RPMI8226 (cell line): ENCODE data around the gene PHETA1.

Source experiments
- DNase-seq: peaks from one replicate; pipeline ENCODE4 v3.0.0-alpha.2; 2015

The PHETA1 gene

DNA sequence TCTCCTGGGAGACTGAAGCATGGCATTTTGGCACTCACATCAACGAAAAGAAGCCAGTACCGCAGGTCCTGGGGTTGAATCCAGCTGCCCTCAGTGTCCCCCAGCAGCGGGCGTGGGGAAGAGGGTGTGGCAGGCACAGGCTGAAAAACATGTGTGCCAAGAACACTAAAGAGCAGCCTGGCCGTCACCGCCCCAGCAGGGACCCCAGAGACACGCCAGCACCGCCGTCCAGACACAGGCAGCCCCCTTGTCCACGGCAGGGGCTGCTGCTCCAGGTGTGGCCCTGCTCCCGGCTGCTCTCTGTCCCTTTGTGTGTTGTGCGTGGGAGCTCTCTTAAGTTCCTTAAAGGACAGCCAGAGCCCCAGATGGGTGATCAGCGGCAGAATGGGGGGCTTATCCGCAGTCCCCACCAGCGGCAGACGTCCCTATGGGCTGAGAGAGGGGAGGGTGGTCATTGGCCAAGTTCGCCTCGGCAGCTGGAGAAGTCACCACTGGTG is 556 bp downstream of the PHETA1 start:
- no peak for DNase-seq

DNA sequence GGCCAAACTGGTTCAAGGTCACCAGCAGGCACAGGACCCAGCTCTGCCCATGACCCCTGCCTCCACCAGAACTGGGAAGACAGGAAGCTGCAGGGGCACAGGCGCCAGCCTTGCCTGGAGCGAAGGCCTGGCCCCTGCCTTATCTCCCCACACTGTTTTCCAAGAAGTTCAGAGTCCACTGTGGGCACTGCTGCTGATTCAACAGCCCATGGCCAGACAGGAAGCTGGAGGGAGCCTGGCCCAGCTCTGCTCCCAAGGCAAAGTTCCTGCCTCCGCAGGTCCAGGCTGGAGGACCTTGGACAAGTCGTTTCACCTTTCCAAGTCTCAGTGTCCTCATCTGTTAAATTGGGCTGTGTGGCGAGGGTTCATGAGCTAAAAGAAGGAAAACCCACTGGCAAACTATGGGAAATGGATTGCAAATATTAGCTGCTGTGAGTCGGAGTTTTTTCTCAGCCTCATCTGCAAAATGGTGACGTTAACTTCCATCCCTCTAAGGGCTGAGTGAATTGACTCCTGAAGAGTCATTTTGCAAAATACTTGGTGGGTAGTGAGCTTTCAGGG is 1.2 kb downstream of the PHETA1 start:
- DNase-seq = no peak

GRCh38 chr12:111366583-111366982 is 2.3 kb downstream of the PHETA1 start:
- DNase-seq = no peak

DNA sequence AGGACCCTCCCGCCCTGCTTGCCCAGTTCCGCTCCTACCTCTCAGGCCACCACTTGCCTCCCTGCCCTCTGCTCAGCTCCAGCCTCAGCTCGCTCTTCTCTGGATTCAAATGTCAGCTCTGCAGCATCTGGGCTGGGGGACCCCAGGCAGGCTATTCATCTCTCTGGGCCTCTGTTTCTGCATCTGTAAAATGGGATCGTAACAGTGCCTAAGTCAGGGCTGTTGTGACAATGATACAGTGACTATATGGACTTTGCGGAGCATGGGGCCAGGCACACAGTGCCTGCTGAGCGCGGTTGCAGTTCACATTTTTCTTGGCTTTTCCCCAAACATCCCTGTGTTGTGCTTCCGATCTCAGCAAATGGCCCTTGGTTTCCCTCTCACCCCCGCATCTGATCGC is 2.8 kb downstream of the PHETA1 start:
- DNase-seq = no peak

- no peak for DNase-seq
Observed at GRCh38 chr12:111363578-111363977, 5.3 kb downstream of the PHETA1 start.

DNA sequence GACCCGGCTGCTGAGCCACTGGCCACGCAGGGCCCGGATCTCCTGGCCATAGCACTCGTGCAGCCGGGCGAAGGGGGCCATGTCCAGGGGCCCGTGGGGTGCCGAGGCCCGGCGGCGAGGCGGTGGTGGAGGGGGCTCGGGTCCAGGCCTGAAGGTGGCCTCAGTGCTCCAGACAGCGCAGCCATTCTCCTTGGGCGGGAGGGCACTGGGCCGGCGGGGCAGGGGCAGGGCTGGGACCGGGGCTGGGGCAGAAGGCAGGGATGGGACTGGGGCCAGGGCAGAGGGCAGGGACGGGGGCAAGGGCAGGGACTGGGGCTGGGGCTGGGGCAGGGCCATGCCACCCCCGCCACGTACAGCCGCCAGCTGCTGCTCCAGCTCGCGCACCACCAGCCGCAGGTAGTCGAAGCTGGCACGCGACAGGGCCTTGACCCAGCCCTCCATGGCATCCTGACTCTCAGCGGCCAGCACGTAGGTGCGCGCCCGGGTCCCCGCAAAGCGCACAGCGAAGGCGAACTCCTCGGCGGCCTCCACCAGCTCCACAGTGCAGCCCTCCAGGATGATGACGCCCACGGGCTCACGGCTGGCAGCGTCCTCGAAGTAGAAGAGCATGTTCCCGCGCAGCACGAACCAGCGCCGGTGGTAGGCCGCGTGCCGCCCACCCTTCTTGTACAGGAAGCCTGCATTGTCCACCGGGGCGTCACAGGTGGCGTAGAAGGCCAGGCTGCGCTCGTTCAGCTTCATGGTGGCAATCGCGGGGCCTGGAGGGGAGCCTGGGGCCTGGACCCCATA is 6.0 kb downstream of the PHETA1 start:
- no peak for DNase-seq

- DNase-seq = peak; percentile 29
Observed at GRCh38 chr12:111361717-111362576, 6.9 kb downstream of the PHETA1 start.

- DNase-seq = no peak
Observed at GRCh38 chr12:111361073-111361716, 7.7 kb downstream of the PHETA1 start.

- peak; percentile 31 for DNase-seq
Observed at GRCh38 chr12:111360325-111360930, 8.5 kb downstream of the PHETA1 start.

GRCh38 chr12:111359914-111360276 is 9.0 kb downstream of the PHETA1 start:
- no peak for DNase-seq

DNA sequence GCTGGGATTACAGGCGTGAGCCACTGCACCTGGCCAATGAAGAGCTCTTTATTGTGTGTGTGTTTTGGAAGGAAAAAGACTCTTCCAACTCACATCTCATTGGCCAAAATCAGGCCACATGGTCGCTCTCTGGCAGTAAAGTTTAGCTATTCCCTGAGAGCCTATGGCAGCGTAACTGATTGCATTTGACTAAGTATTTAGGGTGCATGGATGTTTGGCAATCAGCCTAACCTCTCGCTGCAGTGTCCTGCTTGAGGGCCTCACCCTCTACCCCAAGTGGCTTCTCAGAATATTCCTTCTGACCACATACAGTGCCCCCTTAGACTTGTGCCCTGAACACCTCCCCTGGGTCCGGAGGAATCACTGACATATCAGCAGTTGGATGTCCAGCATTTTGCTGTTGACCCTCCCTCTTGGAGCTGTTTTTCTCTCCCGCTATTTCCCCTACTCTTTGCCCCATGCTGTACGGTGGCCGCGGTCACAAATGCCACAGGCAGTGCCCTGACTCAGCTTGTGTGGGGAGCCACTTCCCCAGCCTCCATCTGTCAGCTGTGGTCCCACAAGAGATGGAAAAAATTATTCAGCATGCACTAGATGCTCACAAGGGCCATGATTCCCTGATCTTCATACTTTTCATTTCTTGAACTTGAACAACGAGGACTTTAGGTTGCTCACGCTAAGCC is 9.5 kb downstream of the PHETA1 start:
- DNase-seq = peak; percentile 23

- DNase-seq = no peak
Observed at GRCh38 chr12:111355201-111355925, 13.5 kb downstream of the PHETA1 start.

- no peak for DNase-seq
Observed at GRCh38 chr12:111354511-111354910, 14.4 kb downstream of the PHETA1 start.

DNA sequence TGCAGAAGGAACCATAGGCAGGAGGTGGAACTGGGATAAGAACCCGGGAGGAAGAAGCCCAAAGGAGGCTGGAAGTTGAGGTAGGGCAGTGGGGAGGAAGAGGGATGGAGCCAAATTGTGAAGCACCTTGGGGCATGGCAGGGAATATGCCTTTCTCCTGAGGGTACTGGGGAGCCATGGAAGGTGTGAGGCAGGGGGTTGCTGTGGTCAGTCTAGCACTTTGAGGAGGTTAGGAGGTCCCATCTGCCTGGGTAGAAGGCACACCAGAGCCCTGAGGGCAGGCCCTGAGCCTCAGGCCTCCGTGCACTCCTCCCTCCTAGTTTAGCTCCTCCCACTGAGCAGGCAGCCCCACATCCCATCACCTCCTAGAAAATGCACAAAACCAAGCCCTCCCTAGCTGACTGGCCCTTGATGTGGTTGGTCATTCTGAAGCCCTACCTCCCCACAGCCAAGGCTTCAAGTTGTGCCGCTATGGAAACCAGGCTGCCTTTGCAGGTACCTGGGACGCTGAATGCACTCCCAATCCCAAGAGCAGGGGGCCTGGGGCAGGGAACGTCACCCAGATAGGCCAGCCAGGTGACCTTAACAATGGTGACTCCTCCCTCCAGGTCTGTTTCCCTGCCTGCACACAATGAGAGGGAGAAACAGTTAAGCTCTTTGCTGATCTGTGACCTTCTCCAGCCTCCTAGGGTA is 15.1 kb downstream of the PHETA1 start:
- no peak for DNase-seq

- DNase-seq = no peak
Observed at GRCh38 chr12:111353026-111353425, 15.9 kb downstream of the PHETA1 start.

GRCh38 chr12:111352296-111352993 is 16.4 kb downstream of the PHETA1 start:
- no peak for DNase-seq

DNA sequence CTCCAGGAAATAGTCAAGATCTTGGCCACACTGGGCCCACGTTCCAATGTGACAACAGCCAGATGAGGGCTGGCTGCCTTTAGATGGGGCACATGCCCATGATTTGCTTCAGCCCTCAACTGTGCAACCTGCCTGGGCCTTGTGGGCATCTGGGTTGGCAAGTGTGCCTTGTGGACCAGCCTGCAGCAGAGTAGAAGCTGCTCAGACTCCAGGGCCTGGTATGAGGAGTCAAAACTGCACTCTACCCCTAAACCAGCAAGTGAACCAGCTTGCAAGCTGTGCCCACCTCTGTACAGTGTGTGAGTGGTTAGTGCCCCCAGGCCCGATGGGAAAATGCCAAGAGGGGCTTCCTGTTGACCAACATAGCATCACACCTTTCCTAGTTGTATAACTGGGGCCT is 17.9 kb downstream of the PHETA1 start:
- DNase-seq = no peak

DNA sequence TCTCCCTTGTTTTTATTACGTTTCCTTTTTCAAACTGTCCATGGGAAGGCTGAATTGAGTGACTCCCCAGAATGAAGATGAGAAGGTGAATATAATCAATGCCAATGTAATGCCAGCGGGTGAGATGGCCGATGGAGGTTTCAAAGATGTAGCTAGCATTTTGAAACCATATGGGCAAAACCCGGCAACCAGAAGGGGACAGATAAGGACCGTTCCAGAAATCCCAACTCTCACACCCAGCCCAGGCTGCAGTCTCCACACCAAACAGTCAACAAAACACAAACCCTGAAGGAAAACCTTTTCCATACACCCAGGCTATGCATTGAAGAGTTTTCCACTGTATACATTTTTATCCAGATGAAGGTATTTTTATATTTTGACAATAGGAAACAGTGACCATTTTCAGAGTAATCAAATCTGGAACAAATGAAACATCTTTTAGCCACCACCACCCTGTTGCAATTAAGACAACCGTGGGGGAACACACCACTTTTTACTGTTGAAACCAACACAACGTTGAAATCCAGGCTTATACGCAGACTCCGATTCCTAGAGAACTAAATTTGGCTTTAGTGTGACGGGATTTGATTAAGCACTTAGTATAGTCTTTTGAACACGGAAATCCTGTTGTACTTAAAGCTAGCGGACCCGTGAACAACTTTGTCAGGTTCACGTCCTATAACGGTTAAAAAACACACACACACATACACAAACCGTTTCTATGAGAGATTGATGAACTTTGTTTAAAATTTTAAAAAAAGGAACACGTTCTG is 19.0 kb downstream of the PHETA1 start:
- DNase-seq = no peak

- no peak for DNase-seq
Observed at GRCh38 chr12:111349101-111349747, 19.7 kb downstream of the PHETA1 start.
